ENCODE data around the gene INSYN1. TPM values are rescaled to one million over a fixed set of nuclear protein-coding genes. Genes with fewer than 3 reads are reported as not detected.

INSYN1 gene
- total RNA-seq, 1 donor from 2014 or later: 4.8 TPM

DNA sequence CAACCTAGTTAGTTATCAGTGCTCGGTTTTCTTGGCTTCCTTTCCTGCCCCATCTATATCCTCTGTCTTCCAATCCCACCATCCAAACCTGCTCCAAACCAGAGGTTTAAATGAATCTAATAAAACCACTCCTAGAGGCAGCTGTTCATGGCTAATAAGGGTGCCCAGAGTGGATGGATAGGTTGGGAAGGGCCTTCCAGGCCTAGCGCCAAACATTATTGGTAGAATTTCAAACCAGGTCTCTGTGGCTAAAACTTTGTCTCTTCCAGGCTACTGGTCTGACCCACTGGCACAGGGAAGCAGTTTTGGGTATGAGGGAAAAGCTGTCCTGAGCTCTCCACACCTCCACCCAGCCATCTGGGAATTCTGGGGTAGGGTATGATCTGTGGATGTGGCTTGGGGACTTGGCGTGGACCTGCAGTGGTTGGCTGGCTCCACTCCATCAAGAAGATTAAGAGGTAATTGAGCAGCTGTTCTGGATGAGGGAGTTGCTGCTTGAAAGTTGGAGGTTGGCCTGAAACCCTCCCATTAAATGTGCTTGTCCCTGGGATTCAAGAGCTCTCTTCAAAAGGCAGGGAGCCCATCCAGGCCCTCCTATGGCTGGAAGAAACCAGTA is 29.3 kb upstream of the INSYN1 start:
- Mint-ChIP-seq H3K9me3 (ENCODE audit: unreplicated experiment) (no peaks in the 10 kb centered on the region), H3K27me3 (ENCODE audit: unreplicated experiment) (peaks cover 1% of the 10 kb centered on the region), H3K27ac (ENCODE audit: unreplicated experiment) (no peak overlapping the region), H3K36me3 (ENCODE audit: low read depth, unreplicated experiment) (no peaks in the 10 kb centered on the region), H3K4me3 (ENCODE audit: unreplicated experiment) (no peak overlapping the region), H3K4me1 (ENCODE audit: unreplicated experiment) (peaks cover 11% of the 10 kb centered on the region)
- TF ChIP-seq, protein P1, sequence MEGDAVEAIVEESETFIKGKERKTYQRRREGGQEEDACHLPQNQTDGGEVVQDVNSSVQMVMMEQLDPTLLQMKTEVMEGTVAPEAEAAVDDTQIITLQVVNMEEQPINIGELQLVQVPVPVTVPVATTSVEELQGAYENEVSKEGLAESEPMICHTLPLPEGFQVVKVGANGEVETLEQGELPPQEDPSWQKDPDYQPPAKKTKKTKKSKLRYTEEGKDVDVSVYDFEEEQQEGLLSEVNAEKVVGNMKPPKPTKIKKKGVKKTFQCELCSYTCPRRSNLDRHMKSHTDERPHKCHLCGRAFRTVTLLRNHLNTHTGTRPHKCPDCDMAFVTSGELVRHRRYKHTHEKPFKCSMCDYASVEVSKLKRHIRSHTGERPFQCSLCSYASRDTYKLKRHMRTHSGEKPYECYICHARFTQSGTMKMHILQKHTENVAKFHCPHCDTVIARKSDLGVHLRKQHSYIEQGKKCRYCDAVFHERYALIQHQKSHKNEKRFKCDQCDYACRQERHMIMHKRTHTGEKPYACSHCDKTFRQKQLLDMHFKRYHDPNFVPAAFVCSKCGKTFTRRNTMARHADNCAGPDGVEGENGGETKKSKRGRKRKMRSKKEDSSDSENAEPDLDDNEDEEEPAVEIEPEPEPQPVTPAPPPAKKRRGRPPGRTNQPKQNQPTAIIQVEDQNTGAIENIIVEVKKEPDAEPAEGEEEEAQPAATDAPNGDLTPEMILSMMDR (IDR thresholded peaks at IDR 0.05; ENCODE audit: unreplicated experiment): no peak
- no peak for DNase-seq (ENCODE audit: low spot score)

DNA sequence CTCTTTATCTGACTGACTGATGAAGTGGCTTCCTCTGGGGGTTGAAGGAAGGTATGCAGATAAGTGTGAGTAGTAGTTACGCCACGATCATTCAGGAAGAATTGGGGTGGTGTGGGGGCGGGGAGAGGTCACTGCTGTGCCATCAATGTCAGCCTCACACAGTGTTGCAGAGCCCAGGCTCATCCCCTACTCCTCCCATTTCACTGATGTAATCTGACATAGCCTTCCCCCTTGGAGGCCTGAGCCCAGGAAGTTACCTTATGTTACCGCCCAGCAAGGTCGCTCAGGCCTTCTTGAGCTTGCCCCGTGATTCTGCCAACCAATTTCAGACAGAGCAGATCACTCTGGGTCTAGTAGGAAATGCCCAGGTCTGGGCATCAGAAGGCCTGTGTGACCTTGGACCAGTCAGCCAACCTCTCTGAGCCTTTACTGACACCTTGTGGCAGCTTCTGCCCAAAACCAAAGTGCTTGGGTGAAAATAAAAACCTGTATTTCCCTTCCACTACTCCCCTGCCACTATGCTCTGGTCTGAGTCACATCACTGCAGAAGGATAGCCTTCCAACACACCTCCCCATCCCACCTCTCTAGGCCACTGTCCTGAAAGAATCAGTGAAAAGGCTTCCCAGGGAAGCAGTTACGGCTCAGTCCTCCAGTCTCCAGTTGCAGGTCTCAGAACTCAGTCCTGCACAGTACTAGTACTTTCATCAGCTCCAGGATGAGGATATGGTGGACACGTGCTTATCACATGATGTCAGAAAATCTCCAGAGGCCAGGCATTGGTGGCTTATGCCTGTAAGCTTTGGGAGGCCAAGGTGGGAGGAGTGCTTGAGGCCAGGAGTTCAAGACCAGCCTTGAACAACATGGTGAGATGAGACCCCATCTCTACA is 28.1 kb upstream of the INSYN1 start:
- no peaks in the 10 kb centered on the region for H3K36me3 Mint-ChIP-seq (ENCODE audit: low read depth, unreplicated experiment)
- DNase-seq (ENCODE audit: low spot score): peak; percentile 19
- H3K4me3 Mint-ChIP-seq (ENCODE audit: unreplicated experiment): no peak overlapping the region
- no peaks in the 10 kb centered on the region for H3K9me3 Mint-ChIP-seq (ENCODE audit: unreplicated experiment)
- H3K27me3 Mint-ChIP-seq (ENCODE audit: unreplicated experiment): peaks cover 1% of the 10 kb centered on the region
- peaks cover 5% of the 10 kb centered on the region for H3K4me1 Mint-ChIP-seq (ENCODE audit: unreplicated experiment)
- TF ChIP-seq, protein P1 (IDR thresholded peaks at IDR 0.05; ENCODE audit: unreplicated experiment): peak; percentile 15
- H3K27ac Mint-ChIP-seq (ENCODE audit: unreplicated experiment): no peak overlapping the region

DNA sequence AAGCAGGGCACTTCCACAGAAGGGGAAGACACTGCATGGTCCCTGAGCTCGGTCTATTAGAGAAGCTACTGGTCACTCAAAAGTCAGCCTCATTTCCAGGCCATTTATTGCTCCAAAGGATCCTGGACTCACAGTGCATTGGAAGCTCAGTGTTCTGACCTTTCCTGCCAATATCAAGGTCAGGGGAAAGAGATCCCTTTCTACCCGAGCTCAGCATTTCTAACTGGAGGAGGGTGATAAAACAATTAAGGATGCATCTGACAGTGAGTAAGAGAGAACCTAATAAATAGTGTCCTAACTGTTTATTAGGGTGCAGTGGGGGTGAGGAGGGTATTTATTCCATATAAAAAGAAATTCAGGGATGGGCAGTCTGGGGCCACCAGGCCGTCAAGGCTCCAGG is 26.8 kb upstream of the INSYN1 start:
- Mint-ChIP-seq H3K36me3 (ENCODE audit: low read depth, unreplicated experiment) (no peaks in the 10 kb centered on the region), H3K27me3 (ENCODE audit: unreplicated experiment) (peaks cover 1% of the 10 kb centered on the region), H3K27ac (ENCODE audit: unreplicated experiment) (no peak overlapping the region), H3K9me3 (ENCODE audit: unreplicated experiment) (no peaks in the 10 kb centered on the region), H3K4me1 (ENCODE audit: unreplicated experiment) (peaks cover 3% of the 10 kb centered on the region), H3K4me3 (ENCODE audit: unreplicated experiment) (no peak overlapping the region)
- no peak for DNase-seq (ENCODE audit: low spot score)
- TF ChIP-seq, protein P1 (IDR thresholded peaks at IDR 0.05; ENCODE audit: unreplicated experiment): no peak

DNA sequence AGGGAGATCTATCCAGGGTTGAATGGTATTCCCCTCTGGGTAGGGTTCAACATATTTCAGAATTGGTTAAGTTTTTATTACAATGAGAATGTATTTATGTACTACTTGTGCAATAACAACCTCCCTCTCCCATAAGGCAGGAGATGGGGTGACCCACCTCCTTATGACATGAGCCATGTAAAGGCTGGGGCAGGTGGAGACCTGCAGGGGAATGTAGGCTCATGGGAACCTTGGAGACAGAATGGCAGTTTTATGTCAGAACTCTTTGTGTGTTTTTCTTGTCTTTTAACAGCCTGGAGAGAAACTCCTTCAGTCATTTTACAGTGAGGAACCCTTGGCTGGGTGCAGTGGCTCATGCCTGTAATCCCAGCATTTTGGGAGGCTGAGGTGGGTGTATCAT is 24.6 kb upstream of the INSYN1 start:
- Mint-ChIP-seq H3K4me1 (ENCODE audit: unreplicated experiment) (peaks cover 3% of the 10 kb centered on the region), H3K27me3 (ENCODE audit: unreplicated experiment) (no peaks in the 10 kb centered on the region), H3K9me3 (ENCODE audit: unreplicated experiment) (no peaks in the 10 kb centered on the region), H3K36me3 (ENCODE audit: low read depth, unreplicated experiment) (no peaks in the 10 kb centered on the region), H3K4me3 (ENCODE audit: unreplicated experiment) (no peak overlapping the region), H3K27ac (ENCODE audit: unreplicated experiment) (no peak overlapping the region)
- DNase-seq (ENCODE audit: low spot score): no peak
- TF ChIP-seq, protein P1 (IDR thresholded peaks at IDR 0.05; ENCODE audit: unreplicated experiment): no peak

DNA sequence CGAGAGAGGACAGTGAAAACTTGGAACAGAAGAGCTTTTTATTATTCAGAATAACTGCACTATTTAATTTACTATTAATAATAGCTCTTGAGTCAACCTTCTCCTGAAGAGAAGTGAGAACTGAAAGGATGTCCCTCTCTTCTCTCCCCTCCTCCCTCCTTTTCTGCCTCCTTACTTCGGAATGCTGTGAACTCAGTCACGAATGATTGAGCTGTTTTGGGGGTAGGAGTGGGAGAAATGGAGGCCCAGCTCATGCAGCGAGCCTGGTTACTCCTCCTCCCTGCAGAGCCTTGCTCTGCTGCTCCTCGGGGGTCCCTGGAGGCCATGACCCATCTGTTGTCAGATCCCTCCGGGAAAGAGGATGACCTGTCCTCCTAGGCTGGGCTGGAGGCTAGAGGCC is 20.3 kb upstream of the INSYN1 start:
- Mint-ChIP-seq H3K36me3 (ENCODE audit: low read depth, unreplicated experiment) (no peaks in the 10 kb centered on the region), H3K9me3 (ENCODE audit: unreplicated experiment) (no peaks in the 10 kb centered on the region), H3K27ac (ENCODE audit: unreplicated experiment) (no peak overlapping the region), H3K27me3 (ENCODE audit: unreplicated experiment) (peaks cover 3% of the 10 kb centered on the region), H3K4me3 (ENCODE audit: unreplicated experiment) (no peak overlapping the region), H3K4me1 (ENCODE audit: unreplicated experiment) (no peaks in the 10 kb centered on the region)
- TF ChIP-seq, protein P1 (IDR thresholded peaks at IDR 0.05; ENCODE audit: unreplicated experiment): no peak
- no peak for DNase-seq (ENCODE audit: low spot score)
